ENCODE results near the gene CNKSR3.

CNKSR3 gene

DNA sequence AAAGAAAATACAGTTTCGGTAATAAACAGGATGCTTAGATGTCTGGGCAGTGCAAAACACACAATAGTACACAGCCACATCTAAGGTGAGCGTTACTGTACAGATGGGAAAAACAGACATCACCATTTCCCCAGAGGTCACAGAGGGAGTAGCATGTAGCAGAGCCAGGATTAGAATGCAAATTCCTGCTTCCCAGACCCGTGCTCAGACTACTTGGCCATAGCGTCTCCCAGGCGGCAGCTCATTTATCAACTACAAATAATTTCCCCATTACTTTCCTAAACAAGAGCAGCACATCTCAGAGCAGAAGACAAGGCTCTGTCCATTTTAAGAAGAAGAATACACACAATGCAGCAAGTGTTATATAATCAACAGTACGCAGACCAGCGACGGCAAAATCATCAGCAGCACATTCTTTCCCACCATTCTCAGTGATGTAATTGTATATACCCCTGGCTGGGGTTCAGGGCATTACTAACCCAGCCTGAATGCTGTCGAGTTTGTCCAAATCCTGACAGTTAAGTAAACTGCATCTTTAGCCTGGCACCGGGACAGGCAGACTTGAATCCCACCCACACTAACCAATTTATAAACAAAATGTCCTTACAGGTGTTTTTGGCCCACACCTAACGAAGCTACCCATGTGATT, 61.9 kb downstream of the CNKSR3 start:
- no peak for DNase-seq

DNA sequence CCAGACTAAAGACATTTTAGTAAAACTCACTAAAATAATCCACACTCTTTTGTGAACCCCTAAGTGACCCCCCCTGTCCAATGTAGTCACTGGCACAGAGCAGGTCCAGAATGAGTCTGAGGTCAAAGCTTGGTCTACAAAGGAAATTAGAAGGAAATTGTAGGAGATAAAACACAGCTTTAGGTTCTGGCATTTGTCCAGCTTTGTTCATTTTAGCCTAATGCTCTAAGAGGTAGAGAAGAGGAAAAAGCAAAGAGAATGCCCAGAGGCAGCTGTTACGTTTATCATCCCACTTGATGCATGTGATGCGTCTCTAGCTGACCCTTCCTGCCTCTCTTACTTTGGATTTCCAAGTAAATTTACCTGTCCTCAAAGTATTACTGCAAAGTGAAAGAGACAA, 62.5 kb downstream of the CNKSR3 start:
- DNase-seq, result no peak

DNA sequence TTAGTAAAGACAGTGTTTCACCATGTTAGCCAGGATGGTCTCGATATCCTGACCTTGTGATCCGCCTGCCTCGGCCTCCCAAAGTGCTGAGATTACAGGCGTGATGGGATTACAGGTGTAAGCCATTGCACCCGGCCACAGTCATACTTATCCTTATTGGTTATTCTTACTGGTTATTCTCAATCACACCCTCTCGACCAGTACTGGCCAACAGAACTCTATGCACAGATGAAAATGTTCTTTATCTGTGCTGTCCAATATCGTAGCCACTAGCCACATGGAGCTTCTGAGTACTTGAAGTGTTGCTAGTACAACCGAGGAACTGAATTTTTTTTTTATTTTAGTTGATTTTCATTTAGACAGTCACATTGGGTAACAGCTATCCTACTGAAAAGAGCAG, 63.5 kb downstream of the CNKSR3 start:
- no peak for DNase-seq

DNA sequence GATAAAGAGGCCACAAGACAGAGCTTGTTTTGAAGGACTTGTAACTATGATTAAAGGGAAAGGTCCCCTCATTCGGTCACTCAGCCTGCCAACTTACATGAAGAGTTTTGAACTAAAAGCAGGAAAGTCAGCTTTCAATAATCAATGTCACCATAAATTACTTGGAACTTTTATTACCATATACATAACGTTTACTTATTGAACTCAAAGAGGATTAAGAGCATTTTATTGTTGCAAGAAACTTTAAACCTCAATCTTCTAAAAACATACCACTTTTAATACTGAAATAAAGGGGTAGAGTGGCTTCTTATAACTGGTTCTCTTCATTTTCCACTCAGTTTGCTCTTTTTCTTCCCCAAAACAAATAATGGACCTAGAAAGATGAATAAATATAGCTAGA, 65.1 kb downstream of the CNKSR3 start:
- no peak for DNase-seq

DNA sequence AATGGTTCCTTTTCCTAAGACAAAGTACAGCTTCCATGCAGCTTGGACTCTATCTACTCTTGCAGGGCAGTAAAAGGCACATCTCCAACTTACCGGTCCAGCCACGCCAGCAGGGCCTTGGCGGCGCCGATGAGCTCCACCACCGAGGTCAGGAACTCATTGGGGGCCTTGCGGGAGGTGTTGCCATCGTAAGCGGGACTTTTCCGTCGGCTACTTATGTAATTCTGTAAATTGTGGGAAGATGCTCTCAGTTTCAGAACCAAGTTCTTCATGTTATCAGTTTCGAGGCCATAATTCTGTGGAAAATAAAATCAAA, 68.5 kb downstream of the CNKSR3 start:
- DNase-seq, result no peak

DNA sequence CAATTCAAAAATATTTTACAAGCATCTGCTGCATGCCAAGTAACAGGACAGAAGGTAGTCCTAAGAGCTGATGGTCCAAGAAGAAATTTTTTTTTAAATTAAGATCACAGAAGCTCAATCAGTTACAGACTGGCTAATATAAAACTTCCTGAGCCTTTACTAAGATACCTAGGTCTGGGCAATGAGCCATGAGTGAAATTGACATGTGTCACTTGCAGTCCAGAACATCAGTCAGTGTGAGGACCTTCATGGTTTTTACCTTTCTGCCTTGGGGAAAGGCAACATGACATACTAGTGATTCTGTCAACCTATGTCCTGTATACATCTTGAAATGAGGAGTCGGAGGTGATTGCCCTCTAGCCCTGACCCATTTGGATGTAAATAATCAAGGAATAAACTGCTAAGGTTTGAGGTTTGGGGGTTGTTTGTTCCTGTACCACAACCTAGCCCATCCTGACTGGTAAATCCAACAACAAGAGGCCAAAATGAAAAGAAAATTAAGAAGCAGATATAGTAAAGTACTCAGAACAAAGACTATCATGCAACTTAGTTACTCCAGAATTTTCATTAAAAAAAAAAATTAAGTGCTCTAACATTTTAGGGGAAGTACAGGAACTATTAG, 70.0 kb downstream of the CNKSR3 start:
- no peak for DNase-seq

DNA sequence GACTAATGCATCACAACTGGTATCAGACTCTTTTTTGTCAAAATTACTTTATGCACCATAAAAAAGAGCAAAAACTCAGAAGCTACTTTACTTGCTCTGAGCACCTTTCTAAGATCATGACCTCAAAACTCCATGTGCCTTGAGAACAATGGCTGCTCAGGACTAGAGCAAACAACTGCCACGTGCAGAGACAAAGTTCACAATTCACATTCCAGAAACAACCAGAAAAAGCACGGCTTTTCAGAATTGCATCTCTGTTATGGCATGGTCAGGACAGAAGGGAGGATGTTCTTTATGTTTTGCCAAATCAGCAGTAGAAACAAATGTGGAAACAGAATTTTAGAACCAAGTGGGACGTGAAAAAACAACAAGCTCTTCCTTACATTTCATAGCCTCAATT, 70.5 kb downstream of the CNKSR3 start:
- DNase-seq, result no peak

DNA sequence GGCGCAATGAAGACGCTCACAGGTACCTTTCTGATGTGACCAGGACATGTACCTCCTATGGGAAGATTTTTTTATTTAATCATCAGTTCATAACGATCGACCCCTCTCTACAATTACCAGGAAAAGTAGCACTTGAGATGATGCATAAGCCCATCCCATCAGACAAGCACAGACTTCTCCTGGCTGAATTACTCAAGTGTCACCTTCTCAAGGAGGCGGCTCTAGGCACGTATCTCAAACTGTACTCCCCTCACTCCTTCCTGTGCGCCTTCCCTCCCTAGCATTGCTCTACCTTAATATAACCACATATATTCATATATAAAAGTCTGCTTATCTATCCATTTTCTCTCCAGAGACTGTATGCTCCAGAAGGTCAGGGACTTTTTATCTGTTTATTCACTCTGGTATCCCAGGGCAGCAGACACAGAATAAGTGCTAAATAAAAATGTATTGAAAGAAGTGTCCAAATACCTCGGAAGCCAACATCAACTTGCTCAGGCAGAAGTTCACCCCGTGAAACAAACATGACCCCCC, 71.5 kb downstream of the CNKSR3 start:
- DNase-seq, result no peak

DNA sequence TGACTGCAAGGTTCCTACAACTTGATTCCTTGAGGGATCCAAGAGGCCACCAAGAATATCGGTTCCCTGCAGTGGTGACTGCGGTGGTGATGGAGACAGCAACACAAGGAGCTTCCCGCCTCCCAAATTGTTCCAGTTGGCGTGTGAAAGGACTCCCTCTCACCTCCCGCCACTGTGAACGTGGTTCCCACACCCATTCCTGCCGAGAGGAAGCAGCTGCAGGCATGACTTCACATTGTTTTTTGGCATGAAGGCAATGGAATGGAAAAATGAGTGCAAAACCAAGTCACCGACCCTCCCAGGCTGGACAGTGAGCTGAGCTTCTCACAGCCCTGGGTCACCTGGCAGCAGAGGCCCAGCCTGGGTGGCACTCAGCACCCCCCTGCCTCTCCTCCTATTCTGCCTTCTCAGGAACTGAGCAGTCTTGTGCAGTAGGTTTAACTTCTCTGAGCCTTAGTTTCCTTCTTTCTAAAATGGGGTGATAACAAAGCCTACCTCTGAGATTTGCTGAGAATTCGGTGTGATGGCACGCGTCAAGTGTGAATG, 75.0 kb downstream of the CNKSR3 start:
- DNase-seq, result no peak

DNA sequence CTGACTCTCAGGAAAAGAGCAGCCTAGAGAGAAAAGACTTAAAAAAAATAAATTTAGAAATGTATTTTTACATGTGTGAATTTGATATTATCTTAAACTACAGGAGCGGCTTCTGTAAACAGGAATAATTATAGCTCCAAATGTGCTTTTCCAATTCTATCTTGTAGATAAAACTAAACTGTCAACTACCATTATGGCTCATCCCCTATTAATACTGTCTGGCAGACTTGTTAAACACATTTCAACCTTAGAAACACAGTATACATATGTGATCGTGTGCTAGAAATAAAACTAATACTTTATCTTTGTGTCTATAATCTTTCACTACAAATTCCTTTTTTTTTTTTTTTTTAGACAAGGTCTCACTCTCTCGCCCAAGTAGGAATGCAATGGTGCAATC, 75.8 kb downstream of the CNKSR3 start:
- DNase-seq, result no peak

DNA sequence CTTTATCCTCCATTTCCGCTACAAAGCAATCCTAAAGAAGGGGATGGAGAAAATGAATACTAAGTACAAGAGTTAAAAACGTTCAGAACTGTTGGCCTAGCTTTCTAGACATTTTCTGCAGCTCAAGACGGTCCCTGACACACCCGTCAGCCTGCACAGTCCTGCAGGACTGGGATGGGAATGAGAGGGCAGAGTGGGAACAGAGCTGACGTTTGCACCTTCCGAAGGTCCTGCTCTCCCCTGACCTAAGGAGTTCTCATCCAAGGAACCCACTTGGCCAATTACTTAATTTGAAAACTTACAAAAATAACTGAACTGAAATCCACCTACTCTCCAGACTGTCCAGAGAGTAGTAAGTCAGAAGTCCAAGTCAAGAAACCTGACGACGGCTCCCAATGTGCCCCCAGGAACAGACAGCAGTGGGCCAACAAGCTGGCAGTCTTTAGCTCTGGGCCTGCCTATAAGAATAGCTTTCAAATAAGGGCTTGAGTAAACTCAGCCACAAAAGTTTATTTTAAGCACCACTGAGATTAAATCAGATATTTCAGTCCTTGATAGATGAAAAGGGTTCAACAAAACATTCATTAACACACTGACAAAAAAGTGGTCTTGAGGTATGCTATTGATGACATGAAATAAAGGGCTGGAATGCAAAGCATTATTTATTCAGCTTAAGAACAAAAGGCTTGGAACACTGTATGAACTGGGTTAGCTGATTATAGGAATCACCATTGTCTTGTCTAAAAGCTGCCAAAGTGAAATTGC, 76.8 kb downstream of the CNKSR3 start:
- no peak for DNase-seq

DNA sequence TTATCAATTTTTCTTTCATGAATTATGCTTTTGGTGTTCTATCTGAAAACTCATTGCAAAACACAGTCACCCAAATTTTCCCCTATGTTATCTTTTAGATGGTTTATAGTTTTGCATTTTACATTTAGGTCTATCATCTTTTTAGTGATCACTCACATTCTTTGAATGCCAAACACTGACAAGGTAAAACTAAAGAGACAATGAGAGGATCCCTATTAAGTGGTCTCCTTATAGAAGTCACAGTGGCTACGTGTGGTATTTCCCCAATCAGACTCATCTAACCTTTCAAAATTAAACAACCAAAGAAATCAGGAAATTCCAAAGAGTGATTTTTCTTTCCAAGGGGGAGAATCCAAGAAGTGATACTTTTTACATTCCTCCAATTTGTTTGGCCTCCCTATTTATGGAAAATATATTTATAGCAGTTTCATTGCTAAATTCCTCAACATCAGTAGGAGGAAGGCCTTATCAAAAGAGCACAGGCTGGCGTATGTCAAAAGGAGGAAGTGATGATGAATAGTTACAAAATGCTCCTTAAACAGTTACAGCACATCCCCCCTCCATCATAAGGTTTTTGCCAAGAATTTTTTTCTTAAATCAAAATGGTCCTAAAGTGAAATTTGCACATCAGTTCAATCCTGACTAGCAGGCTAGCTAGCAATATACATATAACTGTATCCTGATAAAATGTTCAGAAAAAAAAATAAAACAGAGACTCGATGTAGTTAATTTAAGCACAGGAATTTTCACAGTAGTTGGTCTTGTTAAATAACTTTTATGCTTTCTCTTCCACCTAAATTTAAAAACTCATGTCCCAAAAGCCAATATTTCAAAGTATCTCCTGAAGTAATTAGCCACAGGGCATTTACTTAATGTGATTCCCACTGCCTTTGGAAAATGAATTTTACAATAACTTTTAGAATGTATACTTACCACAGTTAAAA, 77.7 kb downstream of the CNKSR3 start:
- DNase-seq, result no peak

DNA sequence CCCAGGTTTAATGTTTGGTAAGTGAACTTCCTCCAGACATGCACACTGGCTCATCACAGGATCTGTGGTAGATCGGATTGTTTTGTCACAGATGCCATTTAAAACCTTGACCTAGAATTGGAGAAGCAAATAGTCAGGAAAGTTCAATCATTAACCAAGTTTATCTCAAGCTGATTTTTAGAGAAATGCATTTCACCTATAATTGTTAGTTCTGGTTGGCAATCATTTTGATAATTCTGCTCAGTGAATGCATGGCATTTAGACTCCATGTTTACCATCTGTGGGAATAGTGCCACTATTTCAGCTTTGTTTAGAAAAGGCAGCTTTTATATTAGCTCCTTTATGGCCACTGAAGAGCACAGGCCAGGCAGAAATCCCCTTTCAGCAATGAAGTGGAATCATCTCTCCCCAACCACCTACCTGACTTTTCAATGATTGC, 80.0 kb downstream of the CNKSR3 start:
- DNase-seq, result no peak

DNA sequence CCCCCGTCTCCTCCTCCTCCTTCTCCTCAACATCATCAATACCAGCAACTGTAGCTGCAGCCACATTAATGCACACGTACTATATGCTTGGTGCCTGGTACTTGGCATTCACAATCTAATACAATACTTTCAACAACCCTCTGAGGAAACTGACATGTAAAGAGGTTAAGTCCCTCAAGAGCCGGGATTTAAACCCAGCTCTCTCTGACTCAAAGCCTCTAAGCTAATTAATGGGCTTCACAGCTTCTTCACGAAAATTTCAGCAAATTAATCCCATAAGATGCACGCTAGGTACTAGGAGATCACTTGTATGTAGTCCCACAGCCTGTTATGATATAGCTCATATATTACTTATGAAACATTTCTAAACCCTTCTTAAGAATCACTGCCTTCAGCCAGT, 80.8 kb downstream of the CNKSR3 start:
- no peak for DNase-seq

DNA sequence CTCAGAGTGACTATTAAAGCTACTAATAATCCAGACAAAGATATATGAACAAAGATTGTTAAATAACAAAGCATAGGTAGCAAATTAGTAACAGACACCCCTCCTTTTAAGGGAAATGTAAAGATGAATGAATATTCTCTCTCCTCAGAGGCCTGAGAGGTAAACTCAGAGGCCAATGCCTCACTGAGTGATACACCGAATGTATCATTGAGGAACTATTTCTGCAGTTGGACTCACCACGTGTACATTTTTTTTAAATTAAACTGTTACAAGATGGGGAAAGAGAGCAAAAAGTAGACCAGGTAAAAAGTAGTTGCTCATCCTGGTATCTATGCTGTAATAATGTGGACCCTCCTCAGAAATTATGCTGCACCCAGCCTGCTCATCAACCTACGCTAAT, 81.6 kb downstream of the CNKSR3 start:
- DNase-seq, result no peak

DNA sequence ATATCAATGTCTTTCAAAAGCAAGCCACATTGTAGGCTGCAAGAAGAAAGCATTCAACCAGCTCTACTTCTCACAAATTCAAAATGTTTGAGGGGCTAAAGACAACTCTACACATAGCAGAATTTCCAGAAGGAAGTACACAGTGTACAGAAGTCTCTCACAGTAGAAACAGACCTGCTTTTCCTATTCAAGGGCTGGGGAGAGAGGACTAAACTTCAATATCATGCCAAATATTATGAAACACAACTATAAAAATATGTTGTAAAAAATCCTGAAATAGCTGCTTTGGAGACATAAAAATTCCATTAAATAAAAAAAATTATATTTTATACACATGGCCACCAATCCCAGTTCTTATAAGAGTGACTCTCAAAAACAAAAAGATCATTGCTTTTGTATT, 83.0 kb downstream of the CNKSR3 start:
- DNase-seq, result no peak

DNA sequence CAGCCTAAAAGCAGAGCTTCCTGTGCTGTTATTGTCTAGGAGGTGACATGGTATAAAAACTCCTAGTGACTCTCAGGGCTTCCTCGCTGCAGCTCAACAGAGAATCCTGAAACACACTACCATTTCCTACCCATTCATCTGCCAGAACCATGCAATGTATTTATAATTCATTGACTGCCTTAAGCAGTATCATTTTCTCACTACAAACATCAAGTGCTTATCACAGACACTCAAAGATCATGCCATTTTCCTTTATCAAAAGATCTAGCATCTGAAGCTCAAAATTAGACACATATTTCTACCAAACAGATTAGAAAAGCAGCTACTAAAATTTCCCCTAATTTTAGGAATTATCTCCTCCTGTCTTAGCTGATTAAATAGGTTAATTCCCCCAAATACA, 83.5 kb downstream of the CNKSR3 start:
- DNase-seq, result no peak

DNA sequence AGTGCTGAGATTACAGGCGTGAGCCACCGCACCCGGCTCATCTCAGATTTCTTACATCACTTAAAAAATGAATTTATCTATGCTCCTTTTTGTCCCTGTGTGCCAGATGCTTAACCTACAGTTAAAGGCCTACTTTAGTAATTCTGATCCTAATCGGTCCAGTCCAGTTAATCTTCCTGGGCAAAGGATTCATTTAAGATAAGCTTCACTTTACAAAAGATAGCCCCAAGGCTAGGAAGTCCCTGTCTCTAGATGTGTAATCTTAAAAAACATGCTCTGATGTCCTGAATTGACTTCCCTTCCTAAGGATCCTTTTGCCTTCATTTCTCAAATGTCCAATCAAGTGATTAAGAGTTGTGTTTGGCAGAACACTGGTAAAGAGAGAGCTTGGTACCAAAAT, 85.5 kb downstream of the CNKSR3 start:
- no peak for DNase-seq

DNA sequence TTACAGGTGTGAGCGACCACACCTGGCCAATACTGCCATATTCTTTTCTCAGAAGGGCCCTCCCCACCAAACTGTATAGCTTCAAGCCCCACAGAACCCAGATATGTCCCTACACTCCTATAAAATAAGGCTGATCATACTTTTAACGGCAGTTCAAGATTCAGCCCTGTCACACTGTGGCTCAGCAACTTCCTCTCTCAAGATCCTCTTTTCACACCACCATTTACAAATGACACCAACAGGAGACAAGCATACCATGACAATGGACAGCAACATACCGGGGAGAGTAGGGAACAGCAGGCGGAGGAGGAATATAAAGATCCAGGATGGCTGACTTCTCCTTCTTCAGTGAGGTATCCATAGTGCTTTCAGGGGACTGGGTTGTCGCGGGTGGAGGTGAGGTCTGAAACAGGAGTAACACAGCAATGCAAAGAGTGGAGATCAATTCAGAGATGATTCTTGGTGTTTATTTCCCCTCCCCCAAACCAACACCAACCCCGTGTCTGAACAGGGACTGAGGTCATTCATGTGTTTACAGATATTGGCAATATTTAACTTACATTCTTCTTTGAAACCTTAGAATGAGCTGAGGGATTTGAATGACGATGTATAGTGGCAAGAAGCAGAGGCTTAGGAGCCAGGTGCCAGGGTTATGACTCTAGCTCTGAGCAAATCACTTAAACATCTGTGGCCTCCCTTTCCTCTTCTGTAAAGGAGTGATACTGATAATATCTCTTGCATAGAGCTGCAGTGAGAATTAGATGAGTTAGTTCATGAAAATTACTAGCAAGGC, 96.3 kb downstream of the CNKSR3 start:
- DNase-seq, result no peak

DNA sequence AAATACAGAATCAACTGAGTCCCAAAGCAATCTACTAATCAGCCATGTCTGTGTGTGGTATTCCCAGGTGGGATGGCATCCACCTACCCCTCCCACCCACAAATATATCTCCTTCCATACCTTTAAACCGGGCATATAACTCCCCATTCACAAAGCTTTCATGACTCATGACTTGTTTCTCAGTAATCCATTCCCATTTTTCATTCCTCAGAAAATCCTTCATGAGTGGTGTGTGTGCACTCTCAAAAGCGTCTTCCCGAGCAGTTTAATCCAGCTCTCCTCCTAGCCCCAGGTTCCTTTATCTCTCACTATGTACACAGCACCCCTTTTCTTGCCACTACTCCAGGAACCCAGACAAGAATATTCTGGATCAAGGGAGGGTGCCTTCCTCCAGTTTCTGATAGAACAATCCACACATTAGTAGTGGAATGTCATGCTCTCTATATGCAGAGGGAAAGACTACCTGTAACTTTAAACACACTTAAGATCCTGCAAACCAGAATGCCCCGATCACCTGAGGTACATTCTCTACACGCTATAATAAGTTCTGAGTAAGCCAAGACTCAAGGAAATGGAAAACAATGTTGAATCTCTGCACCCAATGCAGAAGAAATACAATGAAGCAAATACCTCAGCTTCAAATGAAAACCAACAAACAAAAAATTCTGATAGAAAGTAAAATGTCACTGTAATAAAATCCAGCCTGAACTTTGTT, 98.2 kb downstream of the CNKSR3 start:
- DNase-seq, result no peak

DNA sequence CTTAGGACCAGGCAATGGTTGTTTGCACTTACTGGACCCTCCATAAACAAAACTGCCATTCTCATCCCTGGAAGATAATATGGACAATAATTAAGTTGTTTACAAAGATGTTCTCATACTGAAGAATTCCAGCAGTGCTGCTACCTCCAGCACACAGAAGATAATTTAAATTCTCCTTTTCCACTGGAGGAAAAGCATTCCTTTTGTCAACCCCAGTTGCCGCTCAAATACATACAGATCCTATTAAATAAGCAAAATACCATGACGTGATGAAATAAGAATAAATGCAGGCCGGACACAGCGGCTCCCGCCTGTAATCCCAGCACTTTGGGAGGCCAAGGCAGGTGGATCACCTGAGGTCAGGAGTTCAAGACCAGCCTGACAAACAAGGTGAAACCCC, 99.4 kb downstream of the CNKSR3 start:
- no peak for DNase-seq
